Suppressor macrophage (primary cell): Measurements from ENCODE around the gene TEX19.
"Not testable (repeated sequence)": the region's sequence is repeated elsewhere in the genome, so short reads cannot be mapped to it uniquely, and the experiment has no call there.

ENCODE experiments used
- DNase-seq, 4 experiments: peaks; one replicate each; pipeline ENCODE4 v3.0.0-alpha.2; 2020 to 2022

TEX19 gene

DNA sequence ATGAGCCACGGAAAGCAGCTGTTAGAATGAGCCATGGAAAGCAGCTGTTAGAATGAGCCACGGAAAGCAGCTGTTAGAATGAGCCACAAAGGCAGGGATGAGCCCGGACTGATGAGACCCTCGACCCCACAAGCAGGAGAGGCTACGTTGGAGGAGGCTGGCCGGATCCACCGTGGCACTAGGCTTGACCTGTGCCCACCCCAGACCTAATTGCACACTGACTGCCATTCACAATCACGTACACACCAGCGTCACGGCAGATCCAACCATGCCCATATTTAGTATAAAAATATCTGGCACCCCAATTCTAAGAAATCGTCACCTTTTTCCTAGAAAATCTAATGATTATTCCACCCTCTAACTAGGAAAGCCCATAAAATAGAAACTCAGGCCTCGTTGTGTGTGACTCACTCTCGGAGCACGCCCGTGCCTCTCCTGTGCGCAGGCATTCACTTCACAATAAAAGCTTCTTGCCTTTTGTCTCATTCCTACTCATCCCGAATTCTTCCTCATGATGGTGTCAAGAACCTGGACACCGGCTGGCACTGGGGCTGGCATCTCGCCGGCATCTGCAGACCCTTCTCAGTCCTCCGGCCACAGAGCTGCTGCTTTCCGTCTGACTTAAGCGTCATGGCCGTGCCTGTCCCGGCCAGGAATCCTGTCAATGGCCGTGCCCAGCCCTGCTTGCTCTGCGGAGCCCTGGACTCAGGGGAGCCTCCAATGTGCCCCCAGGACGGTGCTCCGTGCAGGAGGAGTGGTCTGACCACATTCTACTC lies 20.0 kb upstream of the TEX19 start:
- DNase-seq, result no peak

DNA sequence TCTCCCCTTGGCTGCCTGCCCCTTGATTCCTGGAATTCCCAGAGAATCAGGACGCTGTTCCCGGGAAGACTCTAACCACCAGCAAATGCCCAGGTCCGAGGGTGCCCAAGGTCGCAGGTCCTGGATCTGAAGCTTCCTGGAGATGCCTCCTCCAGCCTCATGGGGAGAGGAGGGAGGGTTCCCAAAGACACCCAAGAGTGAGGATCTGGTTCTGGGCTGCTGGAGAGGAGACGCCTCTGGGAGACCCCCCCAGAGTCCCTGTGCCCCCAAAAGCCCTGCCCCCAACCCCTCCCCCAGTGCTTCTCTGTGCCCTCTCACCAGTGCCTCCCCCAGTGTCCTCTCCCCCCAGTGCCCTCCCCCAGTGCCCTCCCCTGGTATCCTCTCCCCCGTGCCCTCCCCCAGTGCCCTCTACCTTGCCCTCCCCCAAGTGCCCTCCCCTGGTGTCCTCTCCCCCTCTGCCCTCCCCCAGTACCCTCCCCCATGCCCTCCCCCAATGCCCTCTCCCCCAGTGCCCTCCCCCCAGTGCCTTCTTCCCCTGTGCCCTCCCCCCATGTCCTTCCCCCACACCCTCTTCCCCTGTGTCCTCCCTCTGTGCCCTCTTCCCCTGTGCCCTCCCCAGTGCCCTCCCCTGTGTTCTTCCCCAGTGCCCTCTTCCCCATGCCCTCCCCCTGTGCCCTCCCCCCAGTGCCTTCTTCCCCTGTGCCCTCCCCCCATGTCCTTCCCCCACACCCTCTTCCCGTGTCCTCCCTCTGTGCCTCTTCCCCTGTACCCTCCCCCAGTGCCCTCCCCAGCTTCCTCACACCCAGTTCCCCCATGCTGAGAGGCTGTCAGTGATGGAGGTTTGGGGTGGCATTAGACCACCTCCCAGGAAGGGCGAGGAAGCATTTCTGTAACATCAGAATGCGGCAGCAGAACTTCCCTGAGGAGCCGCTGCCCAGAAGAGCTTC lies 19.1 kb upstream of the TEX19 start:
- peak in 2 of 4 experiments; percentile 42 for DNase-seq

DNA sequence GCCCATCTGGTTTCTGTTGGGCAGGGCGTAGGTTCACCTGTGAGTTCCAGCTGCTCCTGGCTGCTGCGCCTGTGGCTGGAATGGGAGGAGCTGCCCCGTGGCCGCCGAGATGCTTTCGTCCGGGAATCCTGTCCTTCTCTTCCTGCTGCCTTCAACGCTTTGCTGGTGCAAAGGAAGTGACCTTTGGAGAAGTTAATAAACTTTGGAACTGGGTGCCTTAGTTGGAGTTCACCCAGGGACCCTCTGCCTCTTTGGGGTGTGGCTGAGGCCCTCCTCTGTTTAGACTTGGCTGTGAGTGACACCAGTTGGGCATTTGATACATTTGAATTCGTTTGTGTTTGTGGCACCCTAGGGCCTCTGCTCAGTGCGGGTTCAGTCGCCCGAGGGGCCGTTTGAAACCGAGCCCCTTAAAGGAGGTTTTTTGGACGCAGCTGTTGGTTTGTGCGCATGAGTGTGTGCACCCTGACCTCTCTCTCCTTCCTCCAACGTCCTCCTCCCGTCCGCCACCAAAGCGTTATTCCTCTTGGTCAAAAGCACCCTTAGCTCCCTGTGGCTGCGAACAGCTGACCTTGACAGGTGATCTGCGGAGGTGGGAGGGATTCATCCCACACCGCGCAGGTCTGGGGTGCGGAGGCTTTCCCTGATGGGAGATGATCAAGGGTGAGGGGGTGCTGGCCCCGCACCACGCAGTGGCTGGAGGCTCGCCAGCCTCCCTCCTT lies 16.5 kb upstream of the TEX19 start:
- no peak for DNase-seq

DNA sequence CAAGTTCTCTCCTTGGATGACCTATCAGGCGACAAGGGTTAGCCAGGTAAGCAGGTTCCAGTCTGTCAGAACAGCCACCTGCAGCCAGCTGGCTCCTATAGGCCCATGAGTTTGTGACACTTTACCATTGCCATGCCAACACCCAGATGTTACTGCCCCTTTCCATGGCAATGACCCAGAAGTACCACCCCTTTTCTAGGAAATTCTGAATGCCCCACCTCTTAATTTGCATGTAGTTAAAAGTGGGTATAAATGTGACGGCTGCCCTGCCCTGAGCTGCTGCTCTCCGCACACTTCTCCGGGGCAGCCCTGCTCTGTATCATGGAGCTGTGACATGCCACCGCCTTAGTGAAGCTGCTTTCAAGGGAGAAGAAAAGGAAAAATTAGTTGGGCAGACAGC lies 15.5 kb upstream of the TEX19 start:
- DNase-seq, result no peak

DNA sequence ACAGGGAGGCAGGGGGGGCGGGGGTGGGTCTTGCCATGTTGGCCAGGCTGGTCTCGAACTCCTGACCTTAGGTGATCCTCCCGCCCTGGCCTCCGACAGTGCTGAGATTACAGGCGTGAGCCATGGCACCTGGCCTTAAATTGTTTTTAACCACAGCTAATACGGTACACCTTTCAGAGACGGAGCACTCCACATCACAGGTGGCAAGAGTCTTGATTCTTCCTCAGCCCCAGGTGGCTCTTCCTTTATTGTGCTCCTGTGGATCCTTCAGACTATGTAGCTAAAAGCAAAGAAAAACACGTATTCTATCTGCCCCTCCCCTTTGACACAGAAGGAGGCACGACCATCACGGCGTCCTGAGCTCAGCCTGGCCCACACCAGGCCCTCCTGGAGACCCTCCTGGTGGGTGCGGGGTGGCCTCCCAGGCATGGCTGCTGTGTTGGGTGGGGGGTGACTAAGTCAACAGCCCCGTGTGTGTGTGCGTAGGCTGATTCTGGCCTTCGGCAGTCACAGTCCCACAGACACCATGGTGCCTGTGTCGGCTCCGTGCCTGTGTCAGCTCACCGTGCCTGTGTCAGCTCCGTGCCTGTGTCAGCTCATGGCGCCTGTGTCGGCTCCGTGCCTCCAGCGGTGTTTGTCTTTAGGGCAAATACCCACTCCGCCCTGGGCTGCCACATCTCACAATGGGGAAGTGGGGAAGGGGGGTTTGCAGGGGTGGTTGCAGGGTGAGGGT lies 14.7 kb upstream of the TEX19 start:
- DNase-seq, result no peak

DNA sequence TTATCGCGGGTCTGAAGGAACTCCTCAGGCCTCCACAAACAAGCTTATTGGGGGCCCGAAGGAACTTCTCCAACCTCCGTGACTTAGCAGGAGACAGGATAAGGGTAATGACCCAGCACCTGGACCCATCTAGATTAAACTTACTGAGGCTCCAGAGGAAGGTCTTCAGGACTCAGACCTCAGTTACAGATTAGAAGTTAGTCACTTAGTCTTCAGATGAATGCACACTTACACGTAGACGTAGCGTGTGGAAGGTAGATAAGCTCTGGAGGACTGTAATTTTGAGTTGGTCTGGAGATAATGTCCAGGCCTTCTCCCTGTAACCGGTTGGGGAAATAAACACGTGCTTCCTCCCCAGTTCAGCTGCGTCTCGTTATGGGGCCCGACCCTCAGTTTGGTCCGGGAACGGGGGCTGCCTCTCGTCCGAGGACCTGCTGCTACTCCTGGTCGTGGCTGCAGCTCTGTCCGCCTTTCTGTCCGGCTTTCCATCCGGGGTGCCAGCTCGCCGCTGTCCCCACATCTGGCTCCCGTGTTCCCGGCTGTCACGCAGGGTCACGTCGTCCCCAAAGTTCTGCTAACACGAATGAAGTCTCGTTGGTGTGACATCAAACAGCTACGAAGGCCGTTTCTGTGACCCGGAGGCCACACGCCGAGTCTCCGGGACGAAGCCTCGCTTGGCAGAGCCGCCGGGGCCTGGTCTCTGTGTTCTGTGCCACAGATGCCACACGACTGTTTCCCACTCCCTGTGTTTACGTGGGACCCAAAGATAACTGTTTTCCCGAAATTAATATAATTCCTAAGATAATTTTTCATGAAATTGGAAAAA lies 13.7 kb upstream of the TEX19 start:
- DNase-seq, result no peak

DNA sequence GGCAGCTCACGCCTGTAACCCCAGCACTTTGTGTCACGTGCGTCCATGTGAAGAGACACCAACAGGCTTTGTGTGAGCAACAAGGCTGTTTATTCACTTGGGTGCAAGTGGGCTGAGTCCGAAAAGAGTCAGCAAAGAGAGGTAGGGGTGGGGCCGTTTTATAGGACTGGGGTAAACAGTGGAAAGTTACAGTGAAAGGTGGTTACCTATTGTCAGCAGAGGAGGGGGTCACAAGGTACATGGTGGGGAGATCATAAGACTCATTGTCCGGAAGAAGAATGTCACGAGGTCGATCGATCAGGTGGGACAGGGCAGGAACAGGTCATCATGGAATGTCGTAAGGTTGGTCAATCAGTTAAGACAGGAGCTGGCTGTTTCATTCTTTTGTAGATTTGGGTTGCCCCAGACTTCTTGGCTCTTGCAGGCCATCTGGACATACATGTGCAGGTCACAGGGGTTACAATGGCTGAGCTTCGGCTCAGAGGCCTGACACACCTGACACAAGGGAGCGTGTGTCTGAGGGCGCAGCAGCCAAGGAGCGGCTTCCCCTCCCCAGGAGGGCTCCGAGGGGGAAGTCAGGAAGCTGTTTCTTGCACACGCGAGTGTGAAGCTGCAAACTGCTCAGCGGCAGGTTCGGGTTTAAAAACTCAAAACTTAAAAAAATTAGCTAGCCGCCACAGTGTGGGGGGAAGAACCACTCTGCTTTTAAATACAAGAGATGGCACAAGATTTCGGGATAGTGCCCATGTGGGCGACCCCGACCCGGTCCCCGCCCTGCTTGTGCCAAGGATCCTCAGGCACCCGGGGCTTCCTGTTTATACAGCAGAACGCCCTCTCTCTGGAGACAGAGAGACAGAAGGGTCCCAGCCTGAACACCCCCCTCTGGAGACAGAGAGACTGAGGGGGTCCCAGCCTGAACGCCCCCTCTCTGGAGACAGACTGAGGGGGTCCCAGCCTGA lies 12.4 kb upstream of the TEX19 start:
- DNase-seq, result peak in 2 of 4 experiments; percentile 47 to 58

DNA sequence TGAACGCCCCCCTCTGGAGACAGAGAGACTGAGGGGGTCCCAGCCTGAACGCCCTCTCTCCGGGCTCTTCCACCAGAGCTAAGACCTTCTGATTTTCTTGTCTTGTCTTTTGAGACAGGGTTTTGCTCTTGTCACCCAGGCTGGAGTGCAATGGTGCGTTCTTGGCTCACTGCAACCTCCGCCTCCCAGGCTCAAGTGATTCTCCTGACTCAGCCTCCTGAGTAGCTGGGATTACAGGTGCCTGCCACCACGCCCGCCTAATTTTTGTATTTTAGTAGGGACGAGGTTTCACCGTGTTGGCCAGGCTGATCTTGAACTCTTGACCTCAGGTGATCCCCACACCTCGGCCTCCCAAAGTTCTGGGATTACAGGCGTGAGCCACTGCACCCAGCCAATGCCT lies 11.1 kb upstream of the TEX19 start:
- not testable (repeated sequence) for DNase-seq

DNA sequence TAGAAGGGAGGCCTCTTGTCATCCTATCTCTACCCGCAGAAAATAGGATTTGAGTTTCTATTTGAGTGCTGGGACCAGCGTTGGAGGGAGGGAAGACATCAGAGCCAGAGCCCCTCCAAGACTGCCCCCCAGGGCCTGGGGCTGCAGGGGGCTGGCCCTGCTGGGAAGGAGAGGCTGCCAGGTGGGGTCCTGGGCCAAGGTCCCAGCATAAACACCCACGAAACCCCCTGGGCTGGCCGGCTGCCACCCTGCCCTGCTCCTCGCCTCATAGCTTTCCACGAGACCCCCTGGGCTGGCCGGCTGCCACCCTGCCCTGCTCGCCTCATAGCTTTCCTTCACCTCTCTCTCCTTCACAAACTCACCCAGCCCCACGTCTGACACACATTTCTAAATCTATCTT lies 10.6 kb upstream of the TEX19 start:
- DNase-seq, result no peak

DNA sequence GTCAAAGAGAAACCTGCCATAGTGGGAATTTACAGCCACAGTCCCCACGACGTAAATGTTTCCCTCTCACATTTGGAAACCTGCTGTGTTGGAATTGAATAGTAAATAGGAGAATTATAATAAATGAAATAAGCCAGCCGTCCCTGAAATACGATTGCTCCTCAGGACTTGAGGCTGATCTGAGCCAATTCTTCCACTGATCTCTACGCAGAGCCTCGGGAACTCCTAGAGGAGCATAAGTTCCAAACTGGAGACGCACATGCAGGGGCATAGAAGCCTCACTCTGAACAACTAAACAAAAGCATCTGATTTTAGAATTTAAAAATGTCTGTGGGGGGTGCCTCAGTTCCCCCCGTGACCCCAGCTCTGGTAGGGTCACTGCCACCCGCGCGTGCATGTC lies 10.2 kb upstream of the TEX19 start:
- no peak for DNase-seq

DNA sequence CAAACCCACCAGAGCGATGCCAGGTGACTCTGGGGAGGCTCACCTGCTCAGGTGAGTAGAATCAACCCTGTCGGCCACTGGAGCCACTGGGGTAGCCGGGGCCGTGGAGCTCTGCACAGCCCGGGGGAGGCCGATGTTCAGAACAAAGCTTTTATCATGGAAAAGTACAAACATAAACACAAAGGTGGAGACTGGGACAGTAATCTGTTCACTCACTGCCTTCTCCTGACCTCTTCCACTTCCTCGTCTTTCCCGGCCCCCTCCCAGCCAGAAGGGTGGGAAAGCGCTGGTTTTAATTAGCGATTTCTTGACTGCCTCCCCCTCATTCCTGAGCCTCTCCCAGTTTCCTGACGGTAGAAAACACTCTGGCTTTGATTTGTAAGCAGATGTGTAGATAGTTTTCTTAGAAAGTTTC lies 9.8 kb upstream of the TEX19 start:
- no peak for DNase-seq

DNA sequence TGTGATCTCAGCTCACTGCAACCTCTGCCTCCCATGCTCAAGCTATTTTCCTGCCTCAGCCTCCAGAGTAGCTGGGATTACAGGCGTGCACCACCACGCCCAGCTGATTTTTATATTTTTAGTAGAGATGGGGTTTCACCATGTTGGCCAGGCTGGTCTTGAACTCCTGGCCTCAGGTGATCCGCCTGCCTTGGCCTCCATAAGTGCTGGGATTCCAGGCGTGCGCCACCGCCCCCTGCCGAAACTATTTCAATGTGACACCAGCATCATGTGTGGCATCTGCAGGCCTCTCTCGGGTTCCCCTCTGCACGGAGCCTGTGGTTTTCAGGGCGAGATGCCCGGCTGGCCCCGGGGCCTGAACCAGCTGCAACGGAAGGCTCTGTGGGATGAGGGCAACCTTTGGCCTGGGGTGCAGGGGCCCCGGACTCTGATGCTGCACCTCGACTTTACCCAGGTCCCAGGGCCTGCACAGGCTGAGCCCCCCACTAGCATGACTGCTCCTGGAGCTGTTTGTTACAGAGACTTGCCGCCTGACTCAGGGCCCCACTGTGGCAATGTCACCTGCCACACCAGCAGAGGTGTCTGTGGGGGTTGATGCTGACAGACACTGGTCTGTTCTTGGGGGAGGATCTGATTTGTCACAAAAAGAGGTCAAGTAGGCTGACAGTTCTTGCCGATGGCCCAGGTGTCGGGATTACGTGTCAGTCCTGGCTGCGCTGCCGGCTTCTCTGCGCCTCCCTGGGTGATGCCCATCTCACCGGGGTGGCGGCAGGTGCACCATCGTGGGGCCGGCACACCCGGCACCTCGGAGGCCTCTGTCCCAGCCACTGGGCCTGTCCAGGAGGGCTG lies 8.6 kb upstream of the TEX19 start:
- DNase-seq, result peak; percentile 37 to 73 (median 52)

DNA sequence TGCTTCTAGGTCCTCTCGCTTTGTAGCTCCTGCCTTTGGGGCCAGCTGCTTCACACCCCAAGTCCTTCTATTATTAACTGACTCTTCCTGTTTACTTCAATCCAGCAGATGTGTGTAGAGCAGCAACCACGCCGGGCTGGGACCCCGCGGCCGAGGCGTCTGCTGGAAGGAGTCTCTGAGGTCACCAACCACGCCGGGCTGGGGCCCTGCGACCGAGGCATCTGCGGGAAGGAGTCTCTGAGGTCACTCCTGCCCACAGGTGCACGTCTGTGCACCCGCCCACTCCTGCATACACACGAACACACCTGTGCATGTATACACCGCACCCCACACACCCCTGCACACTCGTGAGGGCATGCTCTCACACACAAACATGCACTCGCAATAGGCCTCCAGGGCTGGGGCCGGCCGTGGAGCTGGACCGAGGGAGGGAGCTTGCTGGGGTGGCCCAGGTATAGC lies 7.8 kb upstream of the TEX19 start:
- no peak for DNase-seq

DNA sequence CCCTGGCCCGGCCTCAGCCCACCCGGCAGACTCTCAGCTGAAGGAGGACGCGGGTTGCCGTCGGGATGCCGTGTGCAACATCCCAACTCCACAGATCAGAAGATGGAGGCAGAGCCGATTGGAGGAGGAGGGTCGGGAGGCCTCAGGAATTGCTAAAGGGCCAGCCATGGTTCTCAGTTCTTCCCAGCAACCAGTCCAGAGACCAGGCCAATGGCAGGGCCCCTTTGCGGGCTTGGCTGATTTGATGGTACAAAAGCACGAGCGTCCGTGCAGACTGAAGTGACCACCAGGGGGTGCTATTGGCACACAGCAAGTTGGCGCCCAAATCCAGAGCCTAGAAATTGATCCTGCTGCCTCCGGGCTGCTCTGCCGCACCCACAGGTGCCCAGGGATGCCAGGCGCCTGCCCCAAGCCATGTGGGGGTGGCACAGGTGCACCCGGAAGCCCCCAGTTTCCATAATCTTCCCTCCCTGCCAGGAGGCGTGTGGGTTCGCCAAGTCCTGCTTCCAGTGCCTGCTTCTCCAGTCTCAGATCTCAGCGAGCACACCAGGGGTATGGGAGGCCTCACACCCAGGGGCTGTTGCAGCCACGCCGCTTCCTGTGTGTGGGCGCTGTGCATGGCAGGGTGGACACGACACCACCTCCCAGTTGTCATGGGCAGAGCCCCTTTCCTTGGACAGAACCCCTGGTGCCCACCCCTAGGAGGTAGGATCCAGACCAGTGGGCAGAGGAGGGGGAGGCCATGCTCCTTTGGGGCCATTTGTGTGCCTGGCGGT lies 7.1 kb upstream of the TEX19 start:
- peak; percentile 91 to 94 (median 94) for DNase-seq

DNA sequence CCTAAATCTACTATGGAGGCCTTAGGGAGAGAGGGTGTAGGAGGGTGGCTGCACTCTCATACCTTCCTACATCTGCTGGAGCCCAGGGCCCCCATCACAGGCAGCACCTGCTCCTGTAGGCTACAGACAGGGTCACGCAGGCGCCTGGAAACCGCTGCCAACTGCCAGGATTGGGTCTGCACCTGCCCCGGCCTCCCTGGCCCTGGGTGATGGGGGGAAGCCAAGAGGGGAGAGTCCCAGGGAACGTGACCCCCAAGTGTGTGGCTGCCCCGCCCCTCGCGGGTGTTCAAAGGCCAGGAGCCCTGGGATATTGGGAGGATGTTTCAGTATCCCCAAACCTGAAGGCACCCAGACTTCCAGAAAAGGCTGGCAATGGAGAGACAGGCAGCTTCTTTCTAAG lies 5.6 kb upstream of the TEX19 start:
- DNase-seq, result no peak

DNA sequence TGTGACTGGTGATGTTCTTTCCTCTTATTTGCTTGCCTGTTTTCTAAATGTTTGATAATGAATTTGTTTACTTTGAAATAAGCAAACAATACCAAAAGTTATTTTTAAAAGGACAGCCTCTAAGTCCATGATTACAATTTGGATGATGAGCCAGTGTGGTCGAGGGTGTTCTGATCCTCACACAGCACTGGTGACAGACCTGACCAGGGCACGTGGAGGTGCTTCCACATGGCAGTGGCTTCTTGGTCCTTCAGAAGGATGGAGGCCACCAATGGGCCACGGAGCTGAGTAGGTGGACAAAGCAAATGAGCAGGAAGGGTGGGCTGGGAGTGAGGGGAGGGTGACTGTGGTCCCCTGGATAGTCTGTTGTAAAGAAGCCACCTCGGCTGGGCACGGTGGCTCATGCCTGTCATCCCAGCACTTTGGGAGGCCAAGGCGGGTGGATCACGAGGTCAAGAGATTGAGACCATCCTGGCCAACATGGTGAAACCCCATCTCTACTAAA lies 4.2 kb upstream of the TEX19 start:
- DNase-seq, result no peak

DNA sequence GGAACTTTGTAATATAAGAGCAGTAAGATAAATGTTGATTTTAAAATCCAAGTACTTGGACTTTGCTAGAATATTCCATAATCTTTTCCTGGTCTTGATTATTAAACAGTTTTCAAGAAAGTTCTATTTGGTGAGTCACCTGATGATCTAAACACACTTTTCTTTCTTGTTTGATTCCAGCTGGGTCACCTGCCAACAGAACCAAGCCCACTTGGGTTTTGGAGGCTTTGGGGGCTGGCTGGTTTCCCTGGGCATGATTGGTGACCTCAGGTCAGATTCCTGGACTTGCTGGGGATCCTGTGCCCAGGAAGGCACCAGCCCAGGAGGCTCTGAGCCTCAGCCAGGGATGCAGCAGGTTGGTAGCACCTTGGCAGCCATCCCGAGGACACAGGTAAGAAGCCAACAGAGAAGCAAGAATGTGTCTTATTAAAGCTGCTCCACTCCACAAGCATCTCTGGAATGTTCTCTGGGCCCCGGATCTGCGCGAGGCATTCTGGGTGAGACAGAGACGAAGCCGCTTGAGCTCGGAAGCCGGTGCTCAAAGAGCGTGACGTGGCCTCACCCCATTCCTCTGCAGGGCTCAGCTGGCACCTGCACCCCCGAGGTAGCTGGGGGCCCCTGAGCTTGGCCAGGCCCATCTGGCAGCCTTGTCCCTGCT lies 3.1 kb upstream of the TEX19 start:
- DNase-seq, result no peak
